GM19239 (cell line): ENCODE data around the gene DNAAF5.
"Not testable (repeated sequence)": the region's sequence is repeated elsewhere in the genome, so short reads cannot be mapped to it uniquely, and the experiment has no call there.

Experiments used
- DNase-seq: peaks from one replicate; pipeline ENCODE4 v3.0.0; 2011; ENCODE audit warnings: low spot score; ENCODE audit not compliant: insufficient read length
- FAIRE-seq: peaks from 2 replicates; lab custom pipeline; 2011; peaks lifted over from hg19 to GRCh38; lab: Jason Lieb, UNC

Gene DNAAF5

GRCh38 chr7:744128-744520, 17.6 kb downstream of the DNAAF5 start:
- not testable (repeated sequence) for DNase-seq, FAIRE-seq

DNA sequence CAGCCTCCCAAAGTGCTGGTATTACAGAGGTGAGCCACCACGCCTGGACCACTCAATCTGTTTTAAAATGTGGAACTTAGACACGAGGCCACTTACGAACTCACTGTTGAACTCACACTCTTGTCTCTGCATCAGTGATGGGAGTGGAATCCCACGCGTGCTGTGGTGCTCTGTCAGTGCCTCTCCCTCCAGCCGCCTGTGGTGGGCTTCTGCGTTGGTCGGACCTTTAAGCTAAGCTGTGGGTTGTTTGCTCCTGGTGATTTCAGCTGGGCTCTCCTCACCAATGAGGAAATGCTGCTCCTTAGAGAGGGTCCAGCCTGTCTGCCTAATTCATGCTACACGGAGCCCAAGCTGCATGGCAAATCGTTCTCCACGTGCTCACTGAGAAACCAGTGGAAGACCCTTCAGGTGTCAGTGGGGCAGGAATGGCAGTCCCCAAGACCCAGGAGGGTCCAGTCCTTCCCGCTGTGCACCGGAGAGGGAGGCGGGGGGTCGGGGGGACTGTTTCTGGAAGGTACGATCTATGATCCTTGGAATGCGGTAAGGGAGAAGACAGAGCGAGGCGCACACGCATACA, 18.4 kb downstream of the DNAAF5 start:
- FAIRE-seq (no peak), DNase-seq (no peak)

DNA sequence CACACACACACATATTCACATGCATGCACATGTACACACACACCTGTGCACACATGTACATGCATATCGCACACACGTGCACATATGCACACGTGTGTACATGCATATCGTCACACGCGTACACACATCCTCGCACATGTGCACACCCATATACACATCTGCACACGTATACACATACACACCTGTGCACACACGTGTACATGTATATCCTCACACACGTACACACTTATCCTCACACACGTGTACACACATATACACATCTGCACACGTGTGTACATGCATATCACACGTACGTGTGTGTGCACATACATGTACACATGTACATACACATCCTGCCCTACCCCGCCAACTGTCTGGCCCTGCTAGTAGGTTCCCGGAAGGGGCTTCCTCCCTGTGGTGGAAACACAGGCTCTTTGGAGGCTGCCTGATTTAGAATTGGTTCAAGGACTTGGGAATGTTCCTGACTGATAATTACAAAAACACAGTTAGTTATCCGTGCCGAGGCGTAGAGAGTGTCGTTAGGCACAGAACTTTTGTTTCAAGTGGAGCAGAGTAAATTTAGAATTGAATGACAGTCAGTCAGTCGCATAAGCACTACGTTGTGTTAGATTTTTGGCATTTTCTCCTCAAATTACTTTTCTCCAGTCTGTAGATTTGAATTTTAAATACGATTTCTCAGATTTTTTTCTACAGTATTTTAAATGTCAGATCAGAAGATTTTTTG, 19.1 kb downstream of the DNAAF5 start:
- DNase-seq, result no peak
- FAIRE-seq, result no peak

GRCh38 chr7:746155-747061, 19.9 kb downstream of the DNAAF5 start:
- DNase-seq, result no peak
- FAIRE-seq, result no peak

- FAIRE-seq, result no peak
- no peak for DNase-seq
These were observed 20.7 kb downstream of the DNAAF5 start for GRCh38 chr7:747186-747585.

GRCh38 chr7:748446-748845, 21.9 kb downstream of the DNAAF5 start:
- DNase-seq (no peak), FAIRE-seq (no peak)

- no peak for FAIRE-seq
- no peak for DNase-seq
These were observed 22.6 kb downstream of the DNAAF5 start for GRCh38 chr7:749140-749551.

DNA sequence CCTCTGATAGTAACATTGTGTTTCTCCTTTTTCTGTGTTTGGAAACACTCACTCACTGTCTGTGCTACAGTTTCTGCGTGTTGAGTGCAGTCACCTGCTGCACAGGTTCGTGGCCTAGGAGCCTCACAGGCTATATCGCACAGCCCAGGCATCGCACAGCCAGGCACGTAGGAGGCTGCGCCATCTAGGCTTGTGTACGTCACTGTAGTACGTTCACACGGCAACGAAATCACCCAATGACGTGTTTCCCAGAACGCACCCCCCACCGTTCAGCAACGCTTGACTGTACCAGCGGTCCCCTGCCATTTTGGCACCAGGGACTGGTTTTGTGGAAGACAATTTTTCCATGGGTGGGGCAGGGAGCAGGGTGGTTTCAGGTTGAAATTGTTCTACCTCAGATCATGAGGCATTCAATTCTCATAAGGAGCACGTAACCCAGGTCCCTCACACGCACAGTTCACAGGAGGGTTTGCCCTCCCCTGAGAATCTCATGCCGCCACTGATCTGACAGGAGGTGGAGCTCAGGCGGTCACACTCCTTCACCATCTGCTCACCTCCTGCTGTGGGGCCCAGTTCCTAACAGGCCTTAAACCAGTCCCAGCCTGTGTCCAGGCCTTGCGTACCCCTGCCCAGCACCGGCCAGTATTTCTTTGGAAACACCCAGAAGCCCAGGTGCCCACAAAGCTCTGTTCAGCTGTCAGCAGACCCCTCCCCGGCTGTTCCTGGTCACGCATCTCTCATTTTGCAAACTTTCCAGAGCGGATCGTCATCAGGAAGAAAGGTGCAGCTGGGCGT, 23.8 kb downstream of the DNAAF5 start:
- FAIRE-seq, result no peak
- no peak for DNase-seq

DNA sequence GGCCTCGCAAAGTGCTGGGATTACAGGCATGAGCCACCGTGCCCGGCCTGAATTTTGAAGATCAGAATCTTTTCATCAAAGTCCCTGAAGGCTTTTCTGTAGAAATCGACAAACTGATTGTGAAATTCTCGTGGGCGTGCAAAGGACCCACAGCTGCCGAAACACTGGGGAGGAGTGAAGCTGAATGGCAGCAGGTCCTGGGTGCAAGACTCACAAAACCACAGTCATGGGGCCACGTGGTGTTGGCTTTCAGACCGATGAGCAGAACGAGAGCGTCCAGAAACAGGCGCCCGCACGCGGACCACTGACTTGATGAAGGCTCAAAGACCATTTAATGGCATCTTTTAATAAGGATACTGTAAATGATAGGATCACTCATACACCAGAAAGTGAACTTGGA, 25.3 kb downstream of the DNAAF5 start:
- DNase-seq, result no peak
- no peak for FAIRE-seq

- not testable (repeated sequence) for FAIRE-seq, DNase-seq
These were observed 25.8 kb downstream of the DNAAF5 start for GRCh38 chr7:752256-752655.

DNA sequence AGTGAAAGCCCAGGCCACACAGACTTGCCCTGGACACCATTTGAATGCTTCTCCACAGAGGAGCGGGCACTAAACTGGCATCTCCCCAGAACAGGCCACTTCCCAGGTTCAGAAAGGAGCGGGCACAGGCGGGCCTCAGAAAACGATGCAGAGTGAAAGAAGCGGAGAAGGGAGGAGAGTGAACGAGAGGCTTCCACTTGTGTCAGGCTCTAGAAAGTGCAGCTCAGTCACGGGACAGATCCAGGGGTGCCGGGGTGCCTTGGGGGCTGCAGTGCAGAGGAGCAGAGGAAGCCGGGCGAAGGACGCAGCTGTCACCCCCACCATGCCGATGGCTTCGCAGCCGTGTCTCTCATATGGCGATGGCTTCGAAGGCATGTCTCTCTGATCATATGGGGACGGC, 26.7 kb downstream of the DNAAF5 start:
- DNase-seq (no peak), FAIRE-seq (no peak)

DNA sequence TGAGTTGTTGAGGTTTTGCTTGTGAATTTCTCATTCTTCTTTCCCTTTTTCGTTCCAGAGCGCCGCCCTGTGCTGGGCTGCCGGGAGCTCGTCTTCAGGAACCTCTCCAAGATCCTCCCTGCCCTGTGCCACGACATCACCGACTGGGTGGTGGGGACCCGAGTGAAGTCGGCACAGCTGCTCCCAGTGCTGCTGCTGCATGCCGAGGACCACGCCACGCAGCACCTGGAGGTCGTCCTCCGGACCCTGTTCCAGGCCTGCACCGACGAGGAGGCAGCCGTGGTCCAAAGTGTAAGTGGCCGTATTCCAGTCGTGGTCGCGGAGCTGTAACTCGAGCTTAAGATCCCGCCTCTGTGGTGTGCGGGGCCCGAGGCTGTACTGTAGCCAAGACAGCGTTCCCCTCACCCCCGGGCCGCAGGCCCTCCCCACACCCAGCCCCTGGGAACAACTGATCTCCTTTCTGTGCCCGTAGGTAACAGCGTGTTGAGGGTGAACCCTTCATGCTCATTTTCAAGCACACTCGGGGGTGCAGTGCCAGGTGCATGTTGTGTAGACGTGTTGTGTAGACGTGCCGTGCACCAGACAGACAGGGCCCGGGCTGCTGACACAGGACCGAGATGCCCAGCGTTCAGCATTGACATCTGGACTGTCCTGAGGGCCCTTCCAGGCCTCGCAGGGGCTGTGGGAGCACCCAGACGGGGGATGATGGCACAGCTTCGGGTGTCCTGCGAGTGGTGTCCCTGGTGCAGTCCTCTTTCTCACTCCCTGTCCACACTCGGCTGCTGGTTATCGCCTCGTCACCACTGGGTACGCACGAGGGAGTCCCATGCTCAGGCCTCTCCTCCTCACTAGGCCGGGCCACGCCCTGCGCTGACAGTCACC, 28.3 kb downstream of the DNAAF5 start:
- no peak for FAIRE-seq
- DNase-seq, result no peak

GRCh38 chr7:755413-755805, 28.9 kb downstream of the DNAAF5 start:
- no peak for FAIRE-seq

GRCh38 chr7:756231-756927, 29.9 kb downstream of the DNAAF5 start:
- no peak for FAIRE-seq
- no peak for DNase-seq

More at GRCh38 chr7:755413-755805, 28.9 kb downstream of the DNAAF5 start:
- no peak for DNase-seq

GRCh38 chr7:756928-757560, 30.5 kb downstream of the DNAAF5 start:
- DNase-seq (no peak), FAIRE-seq (no peak)

- no peak for FAIRE-seq
These were observed 31.3 kb downstream of the DNAAF5 start for GRCh38 chr7:757741-758163.

DNA sequence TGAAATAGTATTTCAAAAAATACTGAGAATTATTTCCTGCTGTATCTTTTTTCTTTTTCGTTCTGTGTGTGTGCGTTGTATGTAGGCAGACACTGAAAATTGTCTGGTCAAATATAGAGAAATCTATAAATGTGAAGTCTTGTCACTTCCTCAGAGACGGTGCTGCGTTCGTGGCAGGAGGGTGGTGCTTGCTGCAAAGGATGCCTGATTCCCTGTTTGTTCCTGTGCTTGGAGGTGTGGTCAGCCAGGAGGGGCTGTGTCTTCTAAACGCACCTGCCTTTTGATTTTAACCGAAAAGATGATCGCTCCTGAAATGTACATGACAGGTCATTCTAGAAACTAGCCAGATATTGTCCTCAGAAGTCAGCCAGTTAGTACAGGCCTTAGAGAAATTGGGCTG, 33.1 kb downstream of the DNAAF5 start:
- DNase-seq (no peak), FAIRE-seq (no peak)

More at GRCh38 chr7:757741-758163, 31.3 kb downstream of the DNAAF5 start:
- DNase-seq, result no peak

- DNase-seq, result no peak
- FAIRE-seq, result no peak
These were observed 33.5 kb downstream of the DNAAF5 start for GRCh38 chr7:760006-760405.
